Sigmoid colon (tissue), 4 donors: Measurements from ENCODE around the gene TMPRSS11A.

Experiments used
- POLR2AphosphoS5 ChIP-seq, 4 donors: sonication (generic); formaldehyde crosslinking; IDR thresholded peaks; one replicate each; pipeline ENCODE4 v1.6.1; 2017; ENCODE audit warnings: antibody characterized with exemption in 4 of 4
- TF ChIP-seq, protein P1 (sequence below), 4 experiments: fragments of 450-650 bp in 3 of 4; fragments of 200-600 bp in 1 of 4; IDR thresholded peaks; one replicate each; pipeline ENCODE4 v1.5.1; 2016 to 2019; ENCODE audit warnings: antibody characterized with exemption in 4 of 4, mild to moderate bottlenecking in 3 of 4, moderate library complexity in 2 of 4

DNA sequence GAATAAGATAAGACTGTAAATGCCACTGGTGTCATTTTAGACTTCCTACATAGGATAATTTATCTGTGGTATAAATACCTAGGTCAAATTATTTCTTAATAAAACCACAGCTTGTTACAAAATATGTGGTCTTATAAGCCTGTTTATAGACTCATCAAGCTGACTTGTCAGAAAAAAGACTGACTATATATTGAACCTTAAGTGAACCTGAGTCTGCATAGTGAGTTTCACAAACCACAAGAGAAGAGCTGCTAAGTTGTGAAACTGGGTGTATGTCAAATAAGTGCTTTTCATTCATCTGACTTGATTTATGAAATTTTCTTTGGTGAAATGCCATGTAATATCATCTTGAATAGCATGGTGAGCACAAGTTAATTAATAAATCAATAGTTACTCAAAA is 48.4 kb upstream of the TMPRSS11A start:
- TF ChIP-seq, protein P1, sequence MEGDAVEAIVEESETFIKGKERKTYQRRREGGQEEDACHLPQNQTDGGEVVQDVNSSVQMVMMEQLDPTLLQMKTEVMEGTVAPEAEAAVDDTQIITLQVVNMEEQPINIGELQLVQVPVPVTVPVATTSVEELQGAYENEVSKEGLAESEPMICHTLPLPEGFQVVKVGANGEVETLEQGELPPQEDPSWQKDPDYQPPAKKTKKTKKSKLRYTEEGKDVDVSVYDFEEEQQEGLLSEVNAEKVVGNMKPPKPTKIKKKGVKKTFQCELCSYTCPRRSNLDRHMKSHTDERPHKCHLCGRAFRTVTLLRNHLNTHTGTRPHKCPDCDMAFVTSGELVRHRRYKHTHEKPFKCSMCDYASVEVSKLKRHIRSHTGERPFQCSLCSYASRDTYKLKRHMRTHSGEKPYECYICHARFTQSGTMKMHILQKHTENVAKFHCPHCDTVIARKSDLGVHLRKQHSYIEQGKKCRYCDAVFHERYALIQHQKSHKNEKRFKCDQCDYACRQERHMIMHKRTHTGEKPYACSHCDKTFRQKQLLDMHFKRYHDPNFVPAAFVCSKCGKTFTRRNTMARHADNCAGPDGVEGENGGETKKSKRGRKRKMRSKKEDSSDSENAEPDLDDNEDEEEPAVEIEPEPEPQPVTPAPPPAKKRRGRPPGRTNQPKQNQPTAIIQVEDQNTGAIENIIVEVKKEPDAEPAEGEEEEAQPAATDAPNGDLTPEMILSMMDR (IDR thresholded peaks at IDR 0.05), result no peak
- TF ChIP-seq POLR2AphosphoS5 (IDR thresholded peaks at IDR 0.05), result no peak
